PC-3 (cell line): ENCODE data around the gene MOGAT3.

Source experiments
- EZH2 ChIP-seq: fragments of 300-600 bp; sonication (generic); IDR thresholded peaks from one replicate; pipeline ENCODE4 v1.6.1; 2017; ENCODE audit warnings: antibody characterized with exemption, mild to moderate bottlenecking, low read length; ENCODE audit not compliant: unreplicated experiment
- EZH2phosphoT487 ChIP-seq: fragments of 300-600 bp; sonication (generic); IDR thresholded peaks from 2 replicates; pipeline ENCODE4 v1.6.1; 2018; ENCODE audit warnings: mild to moderate bottlenecking, antibody characterized with exemption, low read length, borderline replicate concordance
- TF ChIP-seq, protein P1 (sequence below): fragments of 300-600 bp; sonication (generic); conservative IDR thresholded peaks from 2 replicates; pipeline ENCODE4 v1.5.1; 2017; ENCODE audit warnings: antibody characterized with exemption, low read depth, mild to moderate bottlenecking, low read length

- TF ChIP-seq, protein P1, sequence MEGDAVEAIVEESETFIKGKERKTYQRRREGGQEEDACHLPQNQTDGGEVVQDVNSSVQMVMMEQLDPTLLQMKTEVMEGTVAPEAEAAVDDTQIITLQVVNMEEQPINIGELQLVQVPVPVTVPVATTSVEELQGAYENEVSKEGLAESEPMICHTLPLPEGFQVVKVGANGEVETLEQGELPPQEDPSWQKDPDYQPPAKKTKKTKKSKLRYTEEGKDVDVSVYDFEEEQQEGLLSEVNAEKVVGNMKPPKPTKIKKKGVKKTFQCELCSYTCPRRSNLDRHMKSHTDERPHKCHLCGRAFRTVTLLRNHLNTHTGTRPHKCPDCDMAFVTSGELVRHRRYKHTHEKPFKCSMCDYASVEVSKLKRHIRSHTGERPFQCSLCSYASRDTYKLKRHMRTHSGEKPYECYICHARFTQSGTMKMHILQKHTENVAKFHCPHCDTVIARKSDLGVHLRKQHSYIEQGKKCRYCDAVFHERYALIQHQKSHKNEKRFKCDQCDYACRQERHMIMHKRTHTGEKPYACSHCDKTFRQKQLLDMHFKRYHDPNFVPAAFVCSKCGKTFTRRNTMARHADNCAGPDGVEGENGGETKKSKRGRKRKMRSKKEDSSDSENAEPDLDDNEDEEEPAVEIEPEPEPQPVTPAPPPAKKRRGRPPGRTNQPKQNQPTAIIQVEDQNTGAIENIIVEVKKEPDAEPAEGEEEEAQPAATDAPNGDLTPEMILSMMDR = no peak
- TF ChIP-seq EZH2 = no peak
- TF ChIP-seq EZH2phosphoT487 = no peak
These were observed 10.7 kb upstream of the MOGAT3 start for GRCh38 chr7:101211501-101211900.
